ENCODE results near the gene ZDHHC5. TPM values are rescaled to one million over a fixed set of nuclear protein-coding genes. Genes with fewer than 3 reads are reported as not detected.

Gene ZDHHC5
- 10 to 100 TPM; 62.9 to 65.5 TPM for total RNA-seq

- Mint-ChIP-seq H3K4me1 (peaks cover 46% of the 10 kb centered on the region), H3K9me3 (no peaks in the 10 kb centered on the region), H3K27ac (peak within 1 kb of the TSS; percentile 98), H3K27me3 (no peaks in the 10 kb centered on the region), H3K4me3 (peak within 1 kb of the TSS; percentile 99), H3K36me3 (ENCODE audit: low read depth) (peaks cover 25% of the 10 kb centered on the region)
- ChIA-PET POLR2A (no interaction called here), CTCF (interaction anchor here (0.6 to 1.8 kb wide), 4 partner anchors 15 to 100 kb away, joined by 3 to 5 read pairs (median 4); no protein-coding TSS in a partner anchor)
- DNase-seq = peak; percentile 99
These were observed at the start of gene ZDHHC5 for GRCh38 chr11:57667736-57668433. Gene ZDHHC5 (plus strand): TSS chr11:57668114. CDS start chr11:57673091, 4,977 bp downstream.

GRCh38 chr11:57618438-57618837 is 49.5 kb upstream of the ZDHHC5 start:
- H3K4me1 Mint-ChIP-seq = no peaks in the 10 kb centered on the region
- no peak overlapping the region for H3K27ac Mint-ChIP-seq
- H3K4me3 Mint-ChIP-seq = no peak overlapping the region
- CTCF ChIA-PET = interaction anchor here (0.6 to 1.0 kb wide), 2 partner anchors 8 to 11 kb away, joined by 4 to 5 read pairs; no protein-coding TSS in a partner anchor
- no peak for DNase-seq
- H3K36me3 Mint-ChIP-seq (ENCODE audit: low read depth) = no peaks in the 10 kb centered on the region
- POLR2A ChIA-PET = no interaction called here
- H3K9me3 Mint-ChIP-seq = peaks cover 11% of the 10 kb centered on the region
- H3K27me3 Mint-ChIP-seq = no peaks in the 10 kb centered on the region

GRCh38 chr11:57619331-57619730 is 48.6 kb upstream of the ZDHHC5 start:
- Mint-ChIP-seq H3K4me3 (no peak overlapping the region), H3K9me3 (peaks cover 11% of the 10 kb centered on the region), H3K36me3 (ENCODE audit: low read depth) (no peaks in the 10 kb centered on the region), H3K4me1 (no peaks in the 10 kb centered on the region), H3K27me3 (no peaks in the 10 kb centered on the region), H3K27ac (peak overlapping the region; percentile 25)
- POLR2A ChIA-PET = no interaction called here
- CTCF ChIA-PET = no interaction called here
- DNase-seq = no peak

GRCh38 chr11:57620467-57620866 is 47.4 kb upstream of the ZDHHC5 start:
- CTCF ChIA-PET = no interaction called here
- peaks cover 11% of the 10 kb centered on the region for H3K9me3 Mint-ChIP-seq
- POLR2A ChIA-PET = no interaction called here
- no peaks in the 10 kb centered on the region for H3K36me3 Mint-ChIP-seq (ENCODE audit: low read depth)
- H3K4me1 Mint-ChIP-seq = no peaks in the 10 kb centered on the region
- no peak for DNase-seq
- no peaks in the 10 kb centered on the region for H3K27me3 Mint-ChIP-seq
- H3K27ac Mint-ChIP-seq = no peak overlapping the region
- H3K4me3 Mint-ChIP-seq = no peak overlapping the region

- no peak for DNase-seq
- no peak overlapping the region for H3K4me3 Mint-ChIP-seq
- POLR2A ChIA-PET = no interaction called here
- CTCF ChIA-PET = interaction anchor here (0.8 to 1.5 kb wide), 3 partner anchors 10 to 29 kb away, joined by 3 to 5 read pairs (median 3); no protein-coding TSS in a partner anchor
- no peaks in the 10 kb centered on the region for H3K36me3 Mint-ChIP-seq (ENCODE audit: low read depth)
- no peaks in the 10 kb centered on the region for H3K27me3 Mint-ChIP-seq
- peaks cover 11% of the 10 kb centered on the region for H3K9me3 Mint-ChIP-seq
- H3K4me1 Mint-ChIP-seq = no peaks in the 10 kb centered on the region
- no peak overlapping the region for H3K27ac Mint-ChIP-seq
These were observed 45.7 kb upstream of the ZDHHC5 start for GRCh38 chr11:57622263-57622662.

- DNase-seq = no peak
- no peaks in the 10 kb centered on the region for H3K4me1 Mint-ChIP-seq
- peaks cover 5% of the 10 kb centered on the region for H3K9me3 Mint-ChIP-seq
- CTCF ChIA-PET = interaction anchor here (0.6 kb wide), 1 partner anchor 1909 kb away, joined by 3 read pairs; no protein-coding TSS in a partner anchor
- POLR2A ChIA-PET = no interaction called here
- H3K36me3 Mint-ChIP-seq (ENCODE audit: low read depth) = no peaks in the 10 kb centered on the region
- no peak overlapping the region for H3K4me3 Mint-ChIP-seq
- H3K27ac Mint-ChIP-seq = no peak overlapping the region
- H3K27me3 Mint-ChIP-seq = peaks cover 2% of the 10 kb centered on the region
These were observed 43.0 kb upstream of the ZDHHC5 start for GRCh38 chr11:57624864-57625263.

GRCh38 chr11:57626895-57627294 is 41.0 kb upstream of the ZDHHC5 start:
- CTCF ChIA-PET = interaction anchor here (1.2 kb wide), 1 partner anchor 9 kb away, joined by 5 read pairs; no protein-coding TSS in a partner anchor

GRCh38 chr11:57630171-57630570 is 37.7 kb upstream of the ZDHHC5 start:
- no peak overlapping the region for H3K27ac Mint-ChIP-seq
- no peaks in the 10 kb centered on the region for H3K9me3 Mint-ChIP-seq
- peaks cover 22% of the 10 kb centered on the region for H3K27me3 Mint-ChIP-seq
- H3K4me3 Mint-ChIP-seq = no peak overlapping the region
- ChIA-PET CTCF (interaction anchor here (1.1 kb wide), 1 partner anchor 23 kb away, joined by 3 read pairs; no protein-coding TSS in a partner anchor), POLR2A (no interaction called here)
- H3K4me1 Mint-ChIP-seq = no peaks in the 10 kb centered on the region
- DNase-seq = no peak
- H3K36me3 Mint-ChIP-seq (ENCODE audit: low read depth) = no peaks in the 10 kb centered on the region

More at GRCh38 chr11:57626895-57627294, 41.0 kb upstream of the ZDHHC5 start:
- H3K27me3 Mint-ChIP-seq = peaks cover 10% of the 10 kb centered on the region
- no peak overlapping the region for H3K27ac Mint-ChIP-seq
- no peaks in the 10 kb centered on the region for H3K4me1 Mint-ChIP-seq
- H3K4me3 Mint-ChIP-seq = no peak overlapping the region
- H3K9me3 Mint-ChIP-seq = no peaks in the 10 kb centered on the region
- no peaks in the 10 kb centered on the region for H3K36me3 Mint-ChIP-seq (ENCODE audit: low read depth)
- DNase-seq = no peak
- POLR2A ChIA-PET = no interaction called here

GRCh38 chr11:57632116-57632515 is 35.8 kb upstream of the ZDHHC5 start:
- ChIA-PET CTCF (interaction anchor here (1.6 kb wide), 1 partner anchor 12 kb away, joined by 8 read pairs; no protein-coding TSS in a partner anchor), POLR2A (no interaction called here)
- no peak for DNase-seq
- no peak overlapping the region for H3K27ac Mint-ChIP-seq
- no peaks in the 10 kb centered on the region for H3K9me3 Mint-ChIP-seq
- no peaks in the 10 kb centered on the region for H3K36me3 Mint-ChIP-seq (ENCODE audit: low read depth)
- H3K27me3 Mint-ChIP-seq = peaks cover 28% of the 10 kb centered on the region
- H3K4me3 Mint-ChIP-seq = no peak overlapping the region
- H3K4me1 Mint-ChIP-seq = peaks cover 4% of the 10 kb centered on the region

GRCh38 chr11:57633394-57634070 is 34.4 kb upstream of the ZDHHC5 start:
- ChIA-PET CTCF (interaction anchor here (0.7 kb wide), 1 partner anchor 81 kb away, joined by 3 read pairs; no protein-coding TSS in a partner anchor), POLR2A (no interaction called here)
- Mint-ChIP-seq H3K9me3 (no peaks in the 10 kb centered on the region), H3K4me1 (peaks cover 12% of the 10 kb centered on the region), H3K27me3 (peaks cover 30% of the 10 kb centered on the region), H3K4me3 (no peak overlapping the region), H3K36me3 (ENCODE audit: low read depth) (no peaks in the 10 kb centered on the region), H3K27ac (no peak overlapping the region)
- no peak for DNase-seq

GRCh38 chr11:57634311-57634710 is 33.6 kb upstream of the ZDHHC5 start:
- ChIA-PET CTCF (interaction anchor here (0.5 to 1.0 kb wide), 2 partner anchors 67 to 101 kb away, joined by 3 to 5 read pairs; partner anchors contain the start of gene UBE2L6), POLR2A (no interaction called here)
- Mint-ChIP-seq H3K27me3 (peaks cover 30% of the 10 kb centered on the region), H3K27ac (no peak overlapping the region), H3K9me3 (no peaks in the 10 kb centered on the region), H3K4me3 (no peak overlapping the region), H3K4me1 (peaks cover 18% of the 10 kb centered on the region), H3K36me3 (ENCODE audit: low read depth) (no peaks in the 10 kb centered on the region)
- DNase-seq = no peak

GRCh38 chr11:57635246-57635645 is 32.7 kb upstream of the ZDHHC5 start:
- Mint-ChIP-seq H3K9me3 (no peaks in the 10 kb centered on the region), H3K36me3 (ENCODE audit: low read depth) (no peaks in the 10 kb centered on the region), H3K27me3 (peaks cover 33% of the 10 kb centered on the region), H3K4me1 (peaks cover 25% of the 10 kb centered on the region), H3K4me3 (no peak overlapping the region), H3K27ac (no peak overlapping the region)
- no peak for DNase-seq
- ChIA-PET POLR2A (no interaction called here), CTCF (interaction anchor here (0.7 to 3.6 kb wide), 3 partner anchors 9 to 67 kb away, joined by 4 to 15 read pairs (median 9); partner anchors contain the start of gene UBE2L6)

- H3K4me3 Mint-ChIP-seq = peak overlapping the region; percentile 82
- no peaks in the 10 kb centered on the region for H3K9me3 Mint-ChIP-seq
- H3K27ac Mint-ChIP-seq = no peak overlapping the region
- no peak for DNase-seq
- ChIA-PET CTCF (interaction anchor here (1.0 to 3.6 kb wide), 2 partner anchors 70 to 136 kb away, joined by 3 to 15 read pairs; partner anchors contain the start of gene UBE2L6), POLR2A (no interaction called here)
- H3K4me1 Mint-ChIP-seq = peaks cover 35% of the 10 kb centered on the region
- H3K27me3 Mint-ChIP-seq = peaks cover 33% of the 10 kb centered on the region
- no peaks in the 10 kb centered on the region for H3K36me3 Mint-ChIP-seq (ENCODE audit: low read depth)
These were observed 30.3 kb upstream of the ZDHHC5 start for GRCh38 chr11:57637626-57638004.

Data from activated CD4-positive, alpha-beta T cell treated with anti-CD3 and anti-CD28 coated beads, Interleukin-2, amount 10 ng/mL, durations not matched to agents 7 days and 5 days (primary cell).